SH-SY5Y (cell line): Measurements from ENCODE around the gene DLG2.

ENCODE experiments used
- GATA2 ChIP-seq: IDR thresholded peaks from 2 replicates; pipeline ENCODE4 v1.6.1; 2011; ENCODE audit warnings: mild to moderate bottlenecking, low read depth, low read length
- GATA3 ChIP-seq: IDR thresholded peaks from 2 replicates; pipeline ENCODE4 v1.6.1; 2011; ENCODE audit warnings: low read depth, mild to moderate bottlenecking, low read length, moderate library complexity

GRCh38 chr11:83545494-83546260, 2081.5 kb downstream of the DLG2 start:
- TF ChIP-seq GATA3: no peak
- no peak for TF ChIP-seq GATA2
